GM21723 (cell line): ENCODE results near the gene SARDH.

ENCODE experiments used
- ATAC-seq: cut with Tn5 transposase; IDR thresholded peaks from one replicate; pipeline ENCODE4 v1.9.1; 2021; ENCODE audit warnings: mild to moderate bottlenecking, moderate library complexity; ENCODE audit not compliant: unreplicated experiment

SARDH gene

GRCh38 chr9:133654736-133655657 lies 83.2 kb downstream of the SARDH start:
- ATAC-seq, result no peak

GRCh38 chr9:133653638-133654037 lies 84.5 kb downstream of the SARDH start:
- no peak for ATAC-seq

GRCh38 chr9:133650026-133650425 lies 88.1 kb downstream of the SARDH start:
- no peak for ATAC-seq

DNA sequence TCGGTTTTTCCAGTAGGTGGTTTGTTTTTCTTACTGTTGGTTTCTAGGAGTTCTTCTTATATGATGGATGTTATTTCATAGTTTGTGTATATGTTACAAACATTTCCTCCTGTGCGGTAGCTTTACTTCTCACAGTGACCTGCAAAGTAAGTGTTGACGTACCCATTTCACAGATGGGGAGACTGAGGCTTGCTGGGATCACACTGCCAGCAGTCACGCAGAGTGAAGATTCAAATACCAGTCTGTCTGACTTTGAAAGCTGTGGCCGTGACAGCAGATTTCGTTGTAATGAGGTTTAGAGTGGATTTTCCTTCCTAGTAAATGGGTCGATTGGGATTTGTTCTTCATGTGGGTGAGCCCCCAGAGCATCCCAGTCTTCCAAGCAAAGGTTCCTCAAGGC lies 89.0 kb downstream of the SARDH start:
- no peak for ATAC-seq

DNA sequence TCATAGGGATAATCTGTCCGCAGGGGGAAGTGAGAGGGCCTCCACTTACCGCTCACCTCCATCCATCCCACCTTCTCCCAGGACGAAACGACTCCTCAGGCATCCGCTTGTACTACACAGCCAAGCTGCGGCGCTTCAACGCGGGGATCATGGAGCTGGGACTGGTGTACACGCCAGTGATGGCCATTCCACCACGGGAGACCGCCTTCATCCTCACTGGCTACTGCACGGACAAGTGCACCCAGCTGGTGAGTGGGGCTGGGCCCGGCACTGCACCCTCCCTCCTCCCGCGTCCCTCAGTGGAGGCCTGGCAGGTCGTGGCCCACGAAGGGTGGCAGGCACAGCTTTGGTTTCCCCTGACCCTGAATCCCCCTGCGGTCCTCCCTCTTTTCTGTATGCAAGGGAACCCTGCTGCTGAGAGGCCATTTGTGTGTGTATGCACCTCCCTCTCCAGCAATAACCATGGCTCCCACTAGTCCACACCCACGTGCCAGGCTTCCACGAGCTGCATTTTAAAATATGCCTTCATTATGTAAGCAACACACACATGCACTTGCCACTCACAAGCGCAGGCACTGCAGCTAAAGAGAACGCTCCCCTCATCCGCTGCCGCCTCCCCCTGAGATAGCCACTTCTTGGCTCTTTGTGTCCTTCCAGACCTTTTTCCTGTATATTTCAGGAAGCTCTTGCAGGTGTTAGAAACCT lies 90.2 kb downstream of the SARDH start:
- no peak for ATAC-seq

- ATAC-seq, result no peak
Observed at GRCh38 chr9:133647148-133647547, 91.0 kb downstream of the SARDH start.

DNA sequence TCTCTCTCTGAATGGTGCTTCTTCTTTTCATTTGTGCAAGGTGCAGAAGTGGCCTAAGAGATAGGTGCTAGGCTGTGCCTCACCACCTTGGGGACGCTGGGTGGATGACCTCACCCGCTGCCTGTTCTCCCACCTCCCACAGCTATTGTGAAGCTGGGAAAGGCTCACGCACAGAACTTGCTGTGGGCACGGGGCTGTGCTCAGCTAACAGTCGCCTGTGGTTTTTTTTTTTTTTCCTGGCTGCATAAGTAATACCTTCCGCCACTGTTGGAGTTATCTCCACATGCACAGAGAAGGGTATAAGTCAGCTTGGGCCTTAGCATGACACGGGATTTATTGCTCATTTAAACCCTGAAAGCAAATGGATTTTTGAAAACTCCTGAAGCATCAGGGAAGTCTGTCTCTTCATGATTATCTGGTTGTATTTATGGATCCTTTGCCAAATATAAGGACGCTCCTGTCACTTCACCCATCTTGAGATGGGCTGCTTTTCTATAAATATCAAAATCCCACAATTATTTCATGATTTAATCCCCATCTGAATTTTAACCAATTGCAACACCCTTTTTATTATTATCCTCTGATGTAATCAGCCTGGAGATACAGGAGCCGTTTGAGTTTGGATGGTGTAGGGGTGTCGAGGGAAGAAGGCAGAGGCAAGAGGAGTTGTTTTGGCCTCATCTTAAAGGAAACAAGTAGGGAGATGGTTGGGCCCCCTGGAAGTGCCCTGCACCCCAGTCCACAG lies 93.0 kb downstream of the SARDH start:
- no peak for ATAC-seq

- no peak for ATAC-seq
Observed at GRCh38 chr9:133643978-133644760, 94.0 kb downstream of the SARDH start.

DNA sequence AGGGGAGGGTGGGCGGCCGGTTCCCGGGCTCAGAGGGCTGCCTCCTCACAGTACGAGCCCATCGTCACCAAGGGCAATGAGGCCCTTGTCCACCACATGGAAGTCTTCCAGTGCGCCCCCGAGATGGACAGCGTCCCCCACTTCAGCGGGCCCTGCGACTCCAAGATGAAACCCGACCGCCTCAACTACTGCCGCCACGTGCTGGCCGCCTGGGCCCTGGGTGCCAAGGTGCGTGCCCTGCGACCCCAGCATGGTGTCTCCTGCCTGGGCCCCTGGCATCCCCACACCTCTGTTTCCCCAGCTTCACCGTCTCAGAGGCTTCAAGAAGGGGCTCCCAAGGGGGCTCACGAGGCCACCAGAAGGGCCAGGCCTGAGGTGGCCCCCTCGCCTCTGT lies 94.8 kb downstream of the SARDH start:
- ATAC-seq, result no peak

- ATAC-seq, result no peak
Observed at GRCh38 chr9:133642708-133643361, 95.3 kb downstream of the SARDH start.

- ATAC-seq, result no peak
Observed at GRCh38 chr9:133641861-133642595, 96.1 kb downstream of the SARDH start.

- no peak for ATAC-seq
Observed at GRCh38 chr9:133641396-133641655, 96.8 kb downstream of the SARDH start.

- ATAC-seq, result no peak
Observed at GRCh38 chr9:133640580-133641395, 97.4 kb downstream of the SARDH start.

GRCh38 chr9:133640160-133640559 lies 98.0 kb downstream of the SARDH start:
- ATAC-seq, result no peak

DNA sequence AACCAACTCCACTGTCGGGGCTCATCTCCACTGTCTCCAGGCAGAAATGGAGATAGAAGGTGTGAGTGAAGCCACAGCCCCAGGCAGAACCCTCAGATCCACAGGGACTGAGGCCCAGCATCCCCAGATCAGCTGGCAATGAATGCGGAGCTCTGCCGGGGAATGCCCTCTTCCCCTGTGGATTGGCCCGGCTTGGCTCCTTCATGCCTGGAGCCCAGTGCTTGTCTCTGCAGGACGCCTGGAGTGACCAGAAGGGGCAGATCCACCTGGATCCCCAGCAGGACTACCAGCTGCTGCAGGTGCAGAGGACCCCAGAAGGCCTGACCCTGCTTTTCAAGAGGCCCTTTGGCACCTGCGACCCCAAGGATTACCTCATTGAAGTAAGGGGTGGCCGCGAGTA lies 98.5 kb downstream of the SARDH start:
- no peak for ATAC-seq

GRCh38 chr9:133638711-133639110 lies 99.4 kb downstream of the SARDH start:
- no peak for ATAC-seq

DNA sequence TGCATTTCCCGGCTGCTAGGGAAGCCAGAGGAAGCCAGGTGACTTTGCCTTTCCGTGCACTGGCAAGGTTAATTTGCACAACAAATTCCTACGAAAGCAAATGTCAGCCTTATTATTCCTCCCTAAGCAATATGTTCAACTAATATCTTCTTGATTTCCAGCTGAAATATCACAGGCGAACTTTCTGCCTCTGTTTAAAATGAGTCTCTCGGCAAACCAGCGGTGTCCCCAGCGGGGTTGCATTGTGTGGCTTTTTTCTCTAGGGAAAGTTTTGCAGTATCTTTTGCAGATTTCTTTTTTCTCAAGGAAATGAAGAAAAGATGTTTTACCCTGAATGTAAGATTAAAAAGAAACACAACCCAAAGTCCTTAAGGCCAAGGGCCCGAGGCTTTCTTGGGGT lies 100.1 kb downstream of the SARDH start:
- no peak for ATAC-seq

- no peak for ATAC-seq
Observed at GRCh38 chr9:133637451-133638055, 100.6 kb downstream of the SARDH start.

GRCh38 chr9:133636902-133637301 lies 101.2 kb downstream of the SARDH start:
- ATAC-seq, result no peak
